ENCODE measurements around the gene CDK3.

DNA sequence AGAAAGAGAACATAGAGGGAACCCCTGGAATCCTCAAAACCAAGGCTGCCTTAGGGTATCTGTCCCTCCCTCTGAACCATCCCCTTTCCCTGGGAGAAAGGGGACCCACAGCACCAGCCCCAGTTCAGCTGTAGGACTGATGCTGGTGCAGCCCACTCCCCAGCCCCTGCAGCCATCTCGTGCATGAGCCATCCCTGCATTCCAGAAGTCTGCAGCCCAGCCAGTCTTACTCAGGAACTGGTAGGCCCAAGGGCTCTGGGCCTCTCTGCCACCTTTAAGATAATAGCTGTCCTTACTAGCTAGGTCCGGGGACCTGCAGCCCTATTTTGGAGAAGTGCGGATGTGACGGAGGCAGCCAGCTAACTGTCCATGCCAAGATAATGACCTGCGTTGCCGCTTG is 32.5 kb downstream of the CDK3 start:
- no peak for TF ChIP-seq RAD21 (IDR thresholded peaks at IDR 0.05; ENCODE audit: low read depth)
- no peak for TF ChIP-seq EGR1 (IDR thresholded peaks at IDR 0.05)
- TF ChIP-seq EP300 (IDR thresholded peaks at IDR 0.05; ENCODE audit: borderline replicate concordance): no peak
- TF ChIP-seq, protein P1, sequence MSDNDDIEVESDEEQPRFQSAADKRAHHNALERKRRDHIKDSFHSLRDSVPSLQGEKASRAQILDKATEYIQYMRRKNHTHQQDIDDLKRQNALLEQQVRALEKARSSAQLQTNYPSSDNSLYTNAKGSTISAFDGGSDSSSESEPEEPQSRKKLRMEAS (IDR thresholded peaks at IDR 0.05): no peak
- TF ChIP-seq TAF1 (IDR thresholded peaks at IDR 0.05; ENCODE audit: low read depth): no peak
- TF ChIP-seq, protein P2, sequence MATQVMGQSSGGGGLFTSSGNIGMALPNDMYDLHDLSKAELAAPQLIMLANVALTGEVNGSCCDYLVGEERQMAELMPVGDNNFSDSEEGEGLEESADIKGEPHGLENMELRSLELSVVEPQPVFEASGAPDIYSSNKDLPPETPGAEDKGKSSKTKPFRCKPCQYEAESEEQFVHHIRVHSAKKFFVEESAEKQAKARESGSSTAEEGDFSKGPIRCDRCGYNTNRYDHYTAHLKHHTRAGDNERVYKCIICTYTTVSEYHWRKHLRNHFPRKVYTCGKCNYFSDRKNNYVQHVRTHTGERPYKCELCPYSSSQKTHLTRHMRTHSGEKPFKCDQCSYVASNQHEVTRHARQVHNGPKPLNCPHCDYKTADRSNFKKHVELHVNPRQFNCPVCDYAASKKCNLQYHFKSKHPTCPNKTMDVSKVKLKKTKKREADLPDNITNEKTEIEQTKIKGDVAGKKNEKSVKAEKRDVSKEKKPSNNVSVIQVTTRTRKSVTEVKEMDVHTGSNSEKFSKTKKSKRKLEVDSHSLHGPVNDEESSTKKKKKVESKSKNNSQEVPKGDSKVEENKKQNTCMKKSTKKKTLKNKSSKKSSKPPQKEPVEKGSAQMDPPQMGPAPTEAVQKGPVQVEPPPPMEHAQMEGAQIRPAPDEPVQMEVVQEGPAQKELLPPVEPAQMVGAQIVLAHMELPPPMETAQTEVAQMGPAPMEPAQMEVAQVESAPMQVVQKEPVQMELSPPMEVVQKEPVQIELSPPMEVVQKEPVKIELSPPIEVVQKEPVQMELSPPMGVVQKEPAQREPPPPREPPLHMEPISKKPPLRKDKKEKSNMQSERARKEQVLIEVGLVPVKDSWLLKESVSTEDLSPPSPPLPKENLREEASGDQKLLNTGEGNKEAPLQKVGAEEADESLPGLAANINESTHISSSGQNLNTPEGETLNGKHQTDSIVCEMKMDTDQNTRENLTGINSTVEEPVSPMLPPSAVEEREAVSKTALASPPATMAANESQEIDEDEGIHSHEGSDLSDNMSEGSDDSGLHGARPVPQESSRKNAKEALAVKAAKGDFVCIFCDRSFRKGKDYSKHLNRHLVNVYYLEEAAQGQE (IDR thresholded peaks at IDR 0.05; ENCODE audit: low read depth): no peak
- no peak for TF ChIP-seq NFIC (IDR thresholded peaks at IDR 0.05)
- no peak for TF ChIP-seq ZBTB7A (IDR thresholded peaks at IDR 0.05; ENCODE audit: low read depth)
- no peak for TF ChIP-seq TEAD4 (IDR thresholded peaks at IDR 0.05)

Measured in Ishikawa (cell line).